H1 (cell line): ENCODE data around the gene EPB42. TPM values are rescaled to one million over a fixed set of nuclear protein-coding genes. Genes with fewer than 3 reads are reported as not detected.

ENCODE experiments used
- ATF2 ChIP-seq: IDR thresholded peaks from 2 replicates; pipeline ENCODE4 v1.6.1; 2012; ENCODE audit warnings: low read length, inconsistent platforms
- EP300 ChIP-seq, 2 experiments: IDR thresholded peaks; 1 replicate in 1 of 2; 2 replicates in 1 of 2; pipeline ENCODE4 v1.6.1; 2011 to 2012; ENCODE audit warnings: low read depth in 2 of 2, low read length in 2 of 2, mild to moderate bottlenecking in 2 of 2, borderline replicate concordance in 1 of 2, inconsistent platforms in 1 of 2, moderate library complexity in 1 of 2
- POLR2AphosphoS5 ChIP-seq: IDR thresholded peaks from 2 replicates; pipeline ENCODE4 v1.6.1; 2011; ENCODE audit warnings: low read depth, low read length
- SIN3A ChIP-seq, 2 experiments: IDR thresholded peaks in 1 of 2; conservative IDR thresholded peaks in 1 of 2; 2 replicates each; pipeline ENCODE4 v1.6.1; 2011 to 2012; ENCODE audit warnings: low read length in 2 of 2, improper control_type of control experiment in 1 of 2, low read depth in 1 of 2, mild to moderate bottlenecking in 1 of 2
- TBP ChIP-seq: IDR thresholded peaks from 2 replicates; pipeline ENCODE4 v1.6.1; 2011; ENCODE audit warnings: low read depth, low read length, improper control_type of control experiment
- USF2 ChIP-seq: IDR thresholded peaks from 2 replicates; pipeline ENCODE4 v1.6.1; 2011; ENCODE audit warnings: low read length, improper control_type of control experiment
- polyA plus RNA-seq, 7 experiments: library from polyadenylated mRNA; depleted of rRNA in 3 of 7; stranded (reverse) in 5 of 7; unstranded in 2 of 7; fragments of >200 nt in 5 of 7; fragments of 200-250 nt in 2 of 7; gene quantifications; 1 replicate in 5 of 7; 2 replicates in 1 of 7; 4 replicates in 1 of 7; pipeline versions ENCODE4 v1.2.1 to v1.2.3, GENCODE V29; 2011 to 2013; ENCODE audit warnings: missing spikeins in 2 of 7, mixed read lengths in 2 of 7
- total RNA-seq: library from RNA; stranded (reverse); fragmentation: NEBNext Ultra II Directional; extraction: Animal tissue kit (Norgen Biotek cat#: 25700); gene quantifications from 2 replicates; pipeline ENCODE4 v1.2.1, GENCODE V29; 2021

The EPB42 gene
- total and polyA plus RNA-seq, 2 of the 8 experiments (the other 6 are each of a cell fraction or from before 2014, with no cell fraction given), result not detected

- TF ChIP-seq SIN3A (conservative IDR thresholded peaks at IDR 0.05 in 1 of 2, IDR thresholded peaks at IDR 0.05 in 1 of 2; ENCODE audit: low read depth in 1 of 2, low read length in 2 of 2), result no peak
- TF ChIP-seq EP300 (IDR thresholded peaks at IDR 0.05; ENCODE audit: borderline replicate concordance in 1 of 2, low read depth in 2 of 2, low read length in 2 of 2), result no peak
- no peak for TF ChIP-seq TBP
- no peak for TF ChIP-seq USF2
- no peak for TF ChIP-seq POLR2AphosphoS5
- TF ChIP-seq ATF2, result no peak
Observed at GRCh38 chr15:43239732-43240491, 19.1 kb upstream of the EPB42 start (continued).
